Lung (tissue), 12 donors: Measurements from ENCODE around the gene PDE9A. TPM values are rescaled to one million over a fixed set of nuclear protein-coding genes. Genes with fewer than 3 reads are reported as not detected.

Experiments
- ATAC-seq: fragments of 200-7000 bp; cut with Tn5 transposase; one replicate; pipeline ENCODE4 v1.9.1; 2020; ENCODE audit warnings: moderate number of reproducible peaks; ENCODE audit not compliant: insufficient read depth, low FRiP score
- DNase-seq, 3 donors: peaks; one replicate each; pipeline ENCODE4 v3.0.0-alpha.2; 2013 to 2017
- H3K27ac ChIP-seq, 2 donors: one replicate each; pipeline ENCODE4 v1.5.1; 2013; ENCODE audit warnings: mild to moderate bottlenecking in 2 of 2, moderate library complexity in 2 of 2, control low read depth in 1 of 2, inconsistent platforms in 1 of 2, low read depth in 1 of 2, low read length in 1 of 2
- H3K27me3 ChIP-seq, 3 donors: one replicate each; pipeline ENCODE4 v1.5.1; 2013; ENCODE audit warnings: low read length in 2 of 3; ENCODE audit not compliant: control insufficient read depth in 3 of 3, insufficient read depth in 3 of 3
- H3K36me3 ChIP-seq, 4 donors: one replicate each; pipeline ENCODE4 v1.5.1; 2013; ENCODE audit warnings: low read length in 4 of 4, mild to moderate bottlenecking in 1 of 4, moderate library complexity in 1 of 4; ENCODE audit not compliant: control insufficient read depth in 4 of 4, insufficient read depth in 4 of 4
- H3K4me1 ChIP-seq, 5 donors: one replicate each; pipeline ENCODE4 v1.5.1; 2013; ENCODE audit warnings: low read length in 5 of 5, mild to moderate bottlenecking in 2 of 5, moderate library complexity in 1 of 5; ENCODE audit not compliant: control insufficient read depth in 5 of 5, insufficient read depth in 5 of 5
- H3K4me3 ChIP-seq: one replicate; pipeline ENCODE4 v1.5.1; 2013; ENCODE audit warnings: mild to moderate bottlenecking, control low read depth, moderate library complexity
- H3K9ac ChIP-seq, 2 donors: one replicate each; pipeline ENCODE4 v1.5.1; 2013; ENCODE audit warnings: low read length in 2 of 2, control low read depth in 1 of 2; ENCODE audit not compliant: insufficient read depth in 1 of 2
- H3K9me3 ChIP-seq, 4 donors: one replicate each; pipeline ENCODE4 v1.5.1; 2013; ENCODE audit warnings: low read length in 3 of 4, mild to moderate bottlenecking in 1 of 4, moderate library complexity in 1 of 4; ENCODE audit not compliant: control insufficient read depth in 4 of 4, insufficient read depth in 3 of 4
- WGBS, 2 donors: extraction: QIAGEN DNeasy Blood & Tissue Kit; methylation state at CpG; one replicate each; pipeline ENCODE4 v1.1.7; 2013; 5-methylcytosine and 5-hydroxymethylcytosine counted together
- polyA plus RNA-seq, 2 donors: library from polyadenylated mRNA; stranded (reverse); fragments of 200-250 nt; gene quantifications; one replicate each; pipeline ENCODE4 v1.2.1, GENCODE V29; 2013
- total RNA-seq, 2 donors: library from RNA; depleted of rRNA in 1 of 2; stranded (reverse); fragments of >200 nt in 1 of 2; gene quantifications; one replicate each; pipeline ENCODE4 v1.2.1, GENCODE V29; 2014 to 2021
- TF ChIP-seq, protein P1 (sequence below): IDR thresholded peaks from 2 replicates; pipeline ENCODE4 v1.5.1; 2012; ENCODE audit warnings: mild to moderate bottlenecking; ENCODE audit errors: control extremely low read depth, extremely low read depth
- donor health status: control.
- donor health status: control.
- donor health status: Bipolar disorder and iron deficiency.
- donor health status: healthy.
- donor health status: DM: yes; HTN: yes; CAD: no.

The PDE9A gene
- total and polyA plus RNA-seq, 4 donors = 5.3 to 17.0 (median 6.9) TPM

DNA sequence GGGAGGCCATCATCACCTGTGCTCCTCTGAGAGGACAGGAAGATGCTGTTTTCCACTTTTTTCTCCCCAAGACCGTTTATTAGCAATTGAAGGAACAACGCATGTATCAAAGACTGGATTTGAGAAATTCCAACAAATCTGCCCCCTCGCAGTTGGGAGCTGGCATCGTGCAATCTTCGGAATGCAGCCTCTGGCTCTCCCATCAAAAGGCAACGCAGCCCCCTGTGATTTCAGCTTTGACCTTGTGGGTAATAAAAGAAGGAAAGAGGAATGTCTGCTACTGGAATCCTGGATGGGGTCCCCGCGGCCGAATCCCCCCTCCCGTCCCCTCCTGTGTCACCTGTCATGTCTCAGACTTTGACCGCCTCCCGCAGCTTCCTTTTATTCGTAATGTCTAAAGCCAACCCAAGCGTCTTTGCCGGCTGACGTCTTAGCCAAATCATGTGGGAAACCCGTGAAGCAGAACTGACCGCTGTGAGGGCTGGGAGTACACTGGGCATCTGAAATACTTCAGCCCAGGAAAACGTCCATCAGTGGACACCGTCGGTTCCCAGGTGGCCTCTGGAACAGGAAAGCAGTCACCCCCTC, 124.4 kb downstream of the PDE9A start:
- peaks cover 0 to 5% (median 0%) of the 10 kb centered on the region in 4 donors for H3K9me3 ChIP-seq
- ATAC-seq = no peak
- DNase-seq = no peak
- TF ChIP-seq, protein P1, sequence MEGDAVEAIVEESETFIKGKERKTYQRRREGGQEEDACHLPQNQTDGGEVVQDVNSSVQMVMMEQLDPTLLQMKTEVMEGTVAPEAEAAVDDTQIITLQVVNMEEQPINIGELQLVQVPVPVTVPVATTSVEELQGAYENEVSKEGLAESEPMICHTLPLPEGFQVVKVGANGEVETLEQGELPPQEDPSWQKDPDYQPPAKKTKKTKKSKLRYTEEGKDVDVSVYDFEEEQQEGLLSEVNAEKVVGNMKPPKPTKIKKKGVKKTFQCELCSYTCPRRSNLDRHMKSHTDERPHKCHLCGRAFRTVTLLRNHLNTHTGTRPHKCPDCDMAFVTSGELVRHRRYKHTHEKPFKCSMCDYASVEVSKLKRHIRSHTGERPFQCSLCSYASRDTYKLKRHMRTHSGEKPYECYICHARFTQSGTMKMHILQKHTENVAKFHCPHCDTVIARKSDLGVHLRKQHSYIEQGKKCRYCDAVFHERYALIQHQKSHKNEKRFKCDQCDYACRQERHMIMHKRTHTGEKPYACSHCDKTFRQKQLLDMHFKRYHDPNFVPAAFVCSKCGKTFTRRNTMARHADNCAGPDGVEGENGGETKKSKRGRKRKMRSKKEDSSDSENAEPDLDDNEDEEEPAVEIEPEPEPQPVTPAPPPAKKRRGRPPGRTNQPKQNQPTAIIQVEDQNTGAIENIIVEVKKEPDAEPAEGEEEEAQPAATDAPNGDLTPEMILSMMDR = no peak
- no peak overlapping the region for H3K27ac ChIP-seq
- H3K4me1 ChIP-seq = peaks cover 0 to 9% (median 2%) of the 10 kb centered on the region in 5 donors
- no peak overlapping the region for H3K4me3 ChIP-seq
- WGBS, 2 donors = 70 to 74% methylated on average over 21 of the region's 21 CpGs
- peaks cover 0 to 4% (median 2%) of the 10 kb centered on the region in 4 donors for H3K36me3 ChIP-seq
- H3K9ac ChIP-seq = no peak overlapping the region
- peaks cover 0 to 23% (median 16%) of the 10 kb centered on the region in 3 donors for H3K27me3 ChIP-seq

DNA sequence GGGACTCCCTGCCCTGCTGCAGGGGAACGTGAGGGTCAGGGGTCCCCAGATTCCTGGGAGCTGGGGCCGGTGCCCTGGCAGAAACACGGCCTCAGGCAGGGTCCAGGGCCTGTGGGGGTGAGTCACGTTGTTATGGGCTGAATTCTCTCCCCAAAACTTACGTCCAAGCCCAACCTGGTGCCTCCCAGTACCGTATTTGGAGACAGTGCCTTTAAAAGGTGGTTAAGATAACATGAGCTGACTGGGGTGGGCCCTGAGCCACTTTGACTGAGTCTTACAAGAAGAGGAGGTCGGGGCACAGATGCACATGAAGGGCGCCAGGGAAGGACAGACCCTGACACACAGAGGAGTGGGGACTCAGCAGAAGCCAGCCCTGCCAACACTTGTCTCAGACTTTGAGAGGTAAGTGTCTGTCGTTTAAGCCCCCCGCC, 126.0 kb downstream of the PDE9A start:
- no peak for DNase-seq
- WGBS, 2 donors = 84 to 88% methylated on average over 10 of the region's 10 CpGs
- Histone ChIP-seq H3K9ac (no peak overlapping the region), H3K36me3 (peaks cover 0 to 4% (median under 1%) of the 10 kb centered on the region in 4 donors), H3K4me3 (no peak overlapping the region), H3K27me3 (peaks cover 0 to 23% (median 16%) of the 10 kb centered on the region in 3 donors), H3K4me1 (peaks cover 0 to 16% (median 5%) of the 10 kb centered on the region in 5 donors), H3K9me3 (peaks cover 0 to 5% (median 0%) of the 10 kb centered on the region in 4 donors), H3K27ac (no peak overlapping the region)
- TF ChIP-seq, protein P1 = no peak
- no peak for ATAC-seq

DNA sequence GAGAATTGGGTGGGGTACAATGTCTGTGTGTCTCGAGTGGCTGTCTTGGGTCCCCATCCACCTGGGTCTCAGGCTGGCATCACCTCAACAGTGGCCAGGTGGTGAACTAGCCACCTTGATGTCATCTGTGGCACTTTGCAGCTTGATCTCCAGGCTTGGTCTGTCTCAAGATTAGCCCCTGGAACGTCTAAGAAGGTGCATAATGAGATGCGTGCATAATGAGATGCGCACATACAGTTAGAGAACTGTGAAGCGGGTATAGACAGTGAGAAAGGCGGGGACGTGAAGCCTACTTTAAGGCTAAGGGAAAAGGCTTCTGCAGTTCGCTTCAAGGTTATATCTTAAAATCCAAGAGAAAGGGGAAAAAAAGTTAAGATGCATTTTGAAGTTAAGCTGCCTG, 127.2 kb downstream of the PDE9A start:
- TF ChIP-seq, protein P1 = no peak
- Histone ChIP-seq H3K27ac (no peak overlapping the region), H3K4me1 (peaks cover 0 to 16% (median 5%) of the 10 kb centered on the region in 5 donors), H3K36me3 (peaks cover 0 to 2% (median 0%) of the 10 kb centered on the region in 4 donors), H3K9me3 (peaks cover 0 to 3% (median 0%) of the 10 kb centered on the region in 4 donors), H3K27me3 (peaks cover 0 to 23% (median 16%) of the 10 kb centered on the region in 3 donors), H3K9ac (no peak overlapping the region), H3K4me3 (no peak overlapping the region)
- no peak for ATAC-seq
- no peak for DNase-seq
- 58 to 75% methylated on average over 8 of the region's 8 CpGs for WGBS, 2 donors
